ENCODE measurements around the gene KCNG4.

- no peak for TF ChIP-seq CTCF (IDR thresholded peaks at IDR 0.05)
- no peak for TF ChIP-seq POLR2AphosphoS5 (IDR thresholded peaks at IDR 0.05)
Observed at GRCh38 chr16:84260766-84261554, 21.1 kb upstream of the KCNG4 start.
